ENCODE measurements around the gene KCNJ10.

DNA sequence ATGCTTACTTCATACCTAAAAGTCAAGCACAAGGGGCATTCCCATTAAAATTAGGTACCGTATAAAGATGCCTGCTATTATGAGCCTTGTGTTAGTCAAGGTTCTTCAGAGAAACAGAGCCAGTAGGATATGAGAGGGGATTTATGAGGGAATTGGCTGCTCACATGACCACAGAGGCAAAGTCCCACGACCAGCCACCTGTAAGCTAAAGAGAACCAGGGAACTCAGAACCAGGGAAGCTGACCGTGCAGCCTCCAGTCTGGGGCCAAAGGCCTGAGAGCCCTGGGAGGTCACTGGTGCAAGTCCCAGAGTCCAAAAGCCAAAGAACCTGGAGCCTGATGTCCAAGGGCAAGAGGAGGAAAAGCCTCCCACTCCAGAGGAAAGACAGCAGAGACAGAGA is 58.2 kb downstream of the KCNJ10 start:
- TF ChIP-seq, protein P1, sequence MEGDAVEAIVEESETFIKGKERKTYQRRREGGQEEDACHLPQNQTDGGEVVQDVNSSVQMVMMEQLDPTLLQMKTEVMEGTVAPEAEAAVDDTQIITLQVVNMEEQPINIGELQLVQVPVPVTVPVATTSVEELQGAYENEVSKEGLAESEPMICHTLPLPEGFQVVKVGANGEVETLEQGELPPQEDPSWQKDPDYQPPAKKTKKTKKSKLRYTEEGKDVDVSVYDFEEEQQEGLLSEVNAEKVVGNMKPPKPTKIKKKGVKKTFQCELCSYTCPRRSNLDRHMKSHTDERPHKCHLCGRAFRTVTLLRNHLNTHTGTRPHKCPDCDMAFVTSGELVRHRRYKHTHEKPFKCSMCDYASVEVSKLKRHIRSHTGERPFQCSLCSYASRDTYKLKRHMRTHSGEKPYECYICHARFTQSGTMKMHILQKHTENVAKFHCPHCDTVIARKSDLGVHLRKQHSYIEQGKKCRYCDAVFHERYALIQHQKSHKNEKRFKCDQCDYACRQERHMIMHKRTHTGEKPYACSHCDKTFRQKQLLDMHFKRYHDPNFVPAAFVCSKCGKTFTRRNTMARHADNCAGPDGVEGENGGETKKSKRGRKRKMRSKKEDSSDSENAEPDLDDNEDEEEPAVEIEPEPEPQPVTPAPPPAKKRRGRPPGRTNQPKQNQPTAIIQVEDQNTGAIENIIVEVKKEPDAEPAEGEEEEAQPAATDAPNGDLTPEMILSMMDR (IDR thresholded peaks at IDR 0.05; ENCODE audit: low read length) = no peak
- no peak for TF ChIP-seq EZH2 (IDR thresholded peaks at IDR 0.05; ENCODE audit: borderline replicate concordance, low read length)
